GM13977 (cell line): ENCODE results near the gene PLEKHA1.

Experiments used
- DNase-seq: peaks from one replicate; pipeline ENCODE4 v3.0.0; 2012; ENCODE audit warnings: low spot score
- in situ Hi-C: fragments of 300-500 bp; cut with MboI; formaldehyde crosslinking; loops from one replicate; pipeline ENCODE4 v1.12.0; 2022; ENCODE audit warnings: low sequenced_read_pairs, low pct_unique_long_range_greater_than_20kb, mixed read lengths, inconsistent platforms; ENCODE audit not compliant: unreplicated experiment
- TF ChIP-seq, protein P1 (sequence below): IDR thresholded peaks from 2 replicates; pipeline ENCODE4 v1.5.1; 2012; ENCODE audit warnings: mild to moderate bottlenecking, control low read depth; ENCODE audit not compliant: insufficient read depth; ENCODE audit errors: extremely low read depth, missing control alignments

Gene PLEKHA1

DNA sequence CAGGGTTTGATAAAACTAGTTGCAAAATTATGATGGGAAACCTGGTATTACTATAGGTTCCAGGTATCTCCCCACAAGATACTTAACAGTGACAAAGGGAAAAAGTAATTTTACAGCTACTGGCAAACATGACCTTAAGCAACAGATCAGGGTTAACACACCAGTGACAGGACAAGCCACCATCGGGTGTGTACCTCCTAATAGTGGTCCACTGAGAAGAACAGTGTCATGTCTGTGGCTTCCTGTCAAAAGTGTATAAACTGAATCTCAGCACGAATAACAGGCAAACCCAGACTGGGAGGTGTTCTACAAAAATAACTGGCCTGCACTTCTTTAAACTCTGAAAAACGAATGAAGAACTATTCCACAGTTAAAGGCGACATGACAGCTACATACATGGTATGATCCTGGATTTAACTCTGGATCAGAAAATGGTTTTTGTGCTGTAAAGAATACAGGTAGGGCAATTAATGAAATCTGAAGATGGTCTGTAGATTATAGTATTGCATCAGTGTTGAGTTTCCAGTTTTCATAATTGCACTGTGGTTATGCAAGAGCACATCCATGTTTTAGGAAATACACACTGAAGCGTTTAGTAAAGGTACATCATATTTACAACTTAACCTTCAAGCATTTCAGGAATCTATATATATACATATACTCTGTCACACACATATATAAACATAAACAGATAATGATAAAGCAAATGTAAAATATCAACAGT is 47.9 kb downstream of the PLEKHA1 start:
- in situ Hi-C loops = no loop called here
- TF ChIP-seq, protein P1, sequence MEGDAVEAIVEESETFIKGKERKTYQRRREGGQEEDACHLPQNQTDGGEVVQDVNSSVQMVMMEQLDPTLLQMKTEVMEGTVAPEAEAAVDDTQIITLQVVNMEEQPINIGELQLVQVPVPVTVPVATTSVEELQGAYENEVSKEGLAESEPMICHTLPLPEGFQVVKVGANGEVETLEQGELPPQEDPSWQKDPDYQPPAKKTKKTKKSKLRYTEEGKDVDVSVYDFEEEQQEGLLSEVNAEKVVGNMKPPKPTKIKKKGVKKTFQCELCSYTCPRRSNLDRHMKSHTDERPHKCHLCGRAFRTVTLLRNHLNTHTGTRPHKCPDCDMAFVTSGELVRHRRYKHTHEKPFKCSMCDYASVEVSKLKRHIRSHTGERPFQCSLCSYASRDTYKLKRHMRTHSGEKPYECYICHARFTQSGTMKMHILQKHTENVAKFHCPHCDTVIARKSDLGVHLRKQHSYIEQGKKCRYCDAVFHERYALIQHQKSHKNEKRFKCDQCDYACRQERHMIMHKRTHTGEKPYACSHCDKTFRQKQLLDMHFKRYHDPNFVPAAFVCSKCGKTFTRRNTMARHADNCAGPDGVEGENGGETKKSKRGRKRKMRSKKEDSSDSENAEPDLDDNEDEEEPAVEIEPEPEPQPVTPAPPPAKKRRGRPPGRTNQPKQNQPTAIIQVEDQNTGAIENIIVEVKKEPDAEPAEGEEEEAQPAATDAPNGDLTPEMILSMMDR = no peak
- DNase-seq = no peak

- in situ Hi-C loops = no loop called here
- DNase-seq = no peak
- TF ChIP-seq, protein P1 = no peak
These were observed 49.6 kb downstream of the PLEKHA1 start for GRCh38 chr10:122424059-122424458.

DNA sequence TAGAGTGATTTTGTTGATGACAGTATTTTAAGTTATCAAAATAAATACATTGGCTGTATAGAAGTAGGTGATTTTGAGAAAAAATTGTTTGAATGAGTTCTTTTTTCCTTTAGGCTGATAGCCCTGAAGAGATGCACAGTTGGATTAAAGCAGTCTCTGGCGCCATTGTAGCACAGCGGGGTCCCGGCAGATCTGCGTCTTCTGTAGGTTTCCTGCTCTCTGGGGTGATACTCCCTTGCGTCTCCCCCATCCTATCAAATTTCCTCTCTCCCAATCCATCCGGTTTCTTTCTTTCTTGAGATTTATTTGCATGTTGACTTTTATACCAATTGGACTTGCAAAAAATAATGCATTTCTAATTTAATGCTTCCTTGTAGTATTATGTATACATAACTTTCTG is 52.3 kb downstream of the PLEKHA1 start:
- DNase-seq = no peak
- in situ Hi-C loops = loop anchor here (25.0 kb wide), 1 partner anchor 90 kb away; no protein-coding TSS in a partner anchor
- TF ChIP-seq, protein P1 = no peak

DNA sequence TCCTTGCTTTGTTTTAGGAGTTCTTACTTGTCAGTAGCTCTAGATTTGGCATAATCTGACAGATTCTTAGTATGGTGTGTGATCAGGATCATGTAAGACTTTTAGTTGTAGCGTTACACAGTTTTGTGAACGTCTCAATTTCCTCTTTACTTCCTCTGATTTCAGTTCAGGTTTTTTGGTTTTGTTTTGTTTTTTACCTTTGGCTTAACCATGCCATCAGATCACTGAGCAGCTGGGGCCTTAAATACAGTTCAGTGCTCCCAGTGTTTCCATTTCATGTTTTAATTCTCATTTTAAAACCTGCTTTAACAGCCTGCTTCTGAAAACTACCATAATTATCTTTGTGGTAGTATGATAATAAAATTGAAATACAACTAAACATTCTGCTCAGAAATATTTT is 52.8 kb downstream of the PLEKHA1 start:
- in situ Hi-C loops = loop anchor here (25.0 kb wide), 1 partner anchor 90 kb away; no protein-coding TSS in a partner anchor
- TF ChIP-seq, protein P1 = no peak
- DNase-seq = no peak

DNA sequence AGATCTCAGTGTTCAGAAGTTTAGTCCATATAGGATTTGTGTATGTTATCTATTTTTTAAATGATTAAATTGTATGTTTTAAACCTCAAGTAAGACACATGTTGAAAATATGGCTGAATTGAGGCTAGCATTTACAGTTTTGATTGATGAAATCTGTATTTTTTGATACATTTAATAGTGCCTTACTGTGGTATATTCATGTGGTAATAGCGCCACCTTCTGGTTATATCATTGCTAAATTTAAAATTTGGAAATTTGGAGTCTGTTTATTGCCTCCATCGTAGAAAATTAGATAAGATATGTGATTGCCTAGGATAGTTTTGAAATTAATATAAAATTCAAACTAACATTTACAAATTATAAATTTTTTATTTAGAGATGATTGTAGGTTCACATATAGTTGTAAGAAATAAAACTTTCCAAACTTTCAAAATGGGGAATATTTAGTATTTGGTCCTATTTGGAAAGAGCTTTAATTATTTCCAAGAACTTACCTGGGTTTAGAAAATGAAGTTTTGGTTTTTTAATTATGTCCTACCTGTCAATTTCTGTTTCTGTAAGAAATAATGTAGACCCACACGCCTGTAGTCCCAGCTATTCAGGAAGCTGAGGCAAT is 60.8 kb downstream of the PLEKHA1 start:
- in situ Hi-C loops = loop anchor here (25.0 kb wide), 1 partner anchor 98 kb away; no protein-coding TSS in a partner anchor
- no peak for DNase-seq
- TF ChIP-seq, protein P1 = peak; percentile 49

DNA sequence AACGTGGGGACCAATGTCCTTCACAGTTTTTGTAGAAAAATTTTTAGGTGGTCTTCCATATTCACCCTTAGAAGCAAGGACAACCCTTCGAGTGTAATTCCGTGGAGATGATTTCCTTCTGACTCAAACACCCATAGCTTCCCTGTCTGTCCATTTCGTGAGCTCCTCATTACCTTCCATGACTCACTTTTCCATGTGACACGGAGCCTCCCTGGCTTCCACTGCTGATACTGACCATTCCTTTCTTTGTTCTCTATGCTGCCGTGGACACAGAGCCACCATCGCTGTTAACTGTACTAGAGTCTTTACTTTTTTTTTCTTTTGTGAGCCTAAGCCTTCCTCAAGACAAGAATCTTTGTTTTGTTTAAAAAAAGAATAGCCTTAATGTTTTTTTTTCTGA is 67.5 kb downstream of the PLEKHA1 start:
- in situ Hi-C loops = loop anchor here (25.0 kb wide), 1 partner anchor 105 kb away; no protein-coding TSS in a partner anchor
- TF ChIP-seq, protein P1 = no peak
- no peak for DNase-seq
